Stimulated activated naive CD8-positive, alpha-beta T cell treated with anti-CD3 and anti-CD28 coated beads, Interleukin-15, Interleukin-2, amounts not matched to agents 100 ng/mL and 50 ng/mL, for 24 hours (primary cell): ENCODE data around the gene TXNRD2.

Experiments used
- H3K27ac Mint-ChIP-seq: one replicate; pipeline ENCODE4 v1.8.0; 2021; ENCODE audit warnings: mild to moderate bottlenecking, mixed read lengths
- H3K27me3 Mint-ChIP-seq: one replicate; pipeline ENCODE4 v1.8.0; 2021; ENCODE audit warnings: mixed read lengths
- H3K36me3 Mint-ChIP-seq: one replicate; pipeline ENCODE4 v1.8.0; 2021; ENCODE audit warnings: low read depth, mixed read lengths
- H3K4me1 Mint-ChIP-seq: one replicate; pipeline ENCODE4 v1.8.0; 2021; ENCODE audit warnings: low read depth, mixed read lengths
- H3K4me3 Mint-ChIP-seq: one replicate; pipeline ENCODE4 v1.8.0; 2021; ENCODE audit warnings: mild to moderate bottlenecking, mixed read lengths
- H3K9me3 Mint-ChIP-seq: one replicate; pipeline ENCODE4 v1.8.0; 2021; ENCODE audit warnings: mixed read lengths

TXNRD2 gene

GRCh38 chr22:19964701-19965386 lies 23.2 kb upstream of the TXNRD2 start:
- Mint-ChIP-seq H3K36me3 (peaks cover 11% of the 10 kb centered on the region), H3K27me3 (no peaks in the 10 kb centered on the region), H3K27ac (no peak overlapping the region), H3K4me1 (peaks cover 12% of the 10 kb centered on the region), H3K9me3 (no peaks in the 10 kb centered on the region), H3K4me3 (no peak overlapping the region)

DNA sequence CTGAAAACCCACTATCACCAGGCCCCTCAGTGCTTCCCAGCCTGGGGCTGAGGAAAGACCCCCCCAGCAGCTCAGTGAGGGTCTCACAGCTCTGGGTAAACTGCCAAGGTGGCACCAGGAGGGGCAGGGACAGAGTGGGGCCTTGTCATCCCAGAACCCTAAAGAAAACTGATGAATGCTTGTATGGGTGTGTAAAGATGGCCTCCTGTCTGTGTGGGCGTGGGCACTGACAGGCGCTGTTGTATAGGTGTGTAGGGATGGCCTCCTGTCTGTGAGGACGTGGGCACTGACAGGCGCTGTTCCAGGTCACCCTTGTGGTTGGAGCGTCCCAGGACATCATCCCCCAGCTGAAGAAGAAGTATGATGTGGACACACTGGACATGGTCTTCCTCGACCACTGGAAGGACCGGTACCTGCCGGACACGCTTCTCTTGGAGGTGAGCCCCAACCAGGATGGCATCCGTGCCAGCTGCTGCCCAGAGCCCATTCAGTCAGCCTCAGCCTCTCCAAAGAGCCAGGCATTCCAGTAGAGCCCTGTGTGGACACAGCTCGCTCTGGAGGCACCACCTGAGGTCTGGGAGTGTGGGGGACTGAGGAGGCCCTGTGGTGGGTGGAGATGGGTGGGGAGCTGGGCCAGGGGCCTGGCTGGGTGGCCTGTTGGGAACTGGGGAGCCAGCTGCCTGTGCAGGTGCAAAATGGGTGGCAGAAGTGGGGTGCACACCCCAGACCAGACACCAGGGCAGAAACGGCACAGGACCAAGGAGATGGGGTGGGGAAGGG lies 22.4 kb upstream of the TXNRD2 start:
- Mint-ChIP-seq H3K4me1 (peaks cover 15% of the 10 kb centered on the region), H3K36me3 (peaks cover 11% of the 10 kb centered on the region), H3K4me3 (no peak overlapping the region), H3K27me3 (no peaks in the 10 kb centered on the region), H3K27ac (no peak overlapping the region), H3K9me3 (no peaks in the 10 kb centered on the region)

DNA sequence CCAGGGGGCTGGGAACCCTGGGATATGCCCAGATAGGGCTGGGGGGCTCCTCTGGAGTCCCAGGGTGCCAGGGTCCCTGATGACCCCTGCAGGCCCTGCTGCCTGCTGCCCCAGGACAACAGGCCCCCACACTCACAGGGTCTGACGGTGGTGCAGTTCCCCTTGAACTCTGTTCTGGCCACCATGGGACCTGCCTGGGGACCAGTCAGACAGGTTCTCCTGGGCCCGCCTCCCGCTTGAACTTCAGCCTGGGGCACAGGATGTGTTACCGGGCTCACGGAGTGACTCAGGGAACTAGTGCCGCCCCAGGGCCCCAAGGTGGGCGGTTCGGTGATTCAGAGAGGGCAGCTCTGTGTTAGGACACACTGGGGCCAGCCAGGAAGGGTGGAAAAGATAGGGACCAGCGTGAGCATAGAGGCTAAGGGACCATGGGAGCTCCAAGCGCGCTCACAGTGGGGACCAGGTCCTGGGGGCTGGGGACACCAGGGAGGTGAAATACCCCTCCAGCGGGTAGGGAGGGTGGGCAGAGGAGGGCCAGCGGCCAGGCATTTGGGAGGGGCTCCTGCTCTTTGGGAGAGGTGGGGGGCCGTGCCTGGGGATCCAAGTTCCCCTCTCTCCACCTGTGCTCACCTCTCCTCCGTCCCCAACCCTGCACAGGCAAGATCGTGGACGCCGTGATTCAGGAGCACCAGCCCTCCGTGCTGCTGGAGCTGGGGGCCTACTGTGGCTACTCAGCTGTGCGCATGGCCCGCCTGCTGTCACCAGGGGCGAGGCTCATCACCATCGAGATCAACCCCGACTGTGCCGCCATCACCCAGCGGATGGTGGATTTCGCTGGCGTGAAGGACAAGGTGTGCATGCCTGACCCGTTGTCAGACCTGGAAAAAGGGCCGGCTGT lies 21.5 kb upstream of the TXNRD2 start:
- Mint-ChIP-seq H3K36me3 (peaks cover 11% of the 10 kb centered on the region), H3K27ac (no peak overlapping the region), H3K27me3 (no peaks in the 10 kb centered on the region), H3K4me3 (no peak overlapping the region), H3K9me3 (no peaks in the 10 kb centered on the region), H3K4me1 (peaks cover 15% of the 10 kb centered on the region)

GRCh38 chr22:19962246-19962908 lies 20.8 kb upstream of the TXNRD2 start:
- H3K9me3 Mint-ChIP-seq, result no peaks in the 10 kb centered on the region
- no peak overlapping the region for H3K27ac Mint-ChIP-seq
- no peaks in the 10 kb centered on the region for H3K27me3 Mint-ChIP-seq
- H3K4me1 Mint-ChIP-seq, result peaks cover 15% of the 10 kb centered on the region
- H3K36me3 Mint-ChIP-seq, result peaks cover 11% of the 10 kb centered on the region
- no peak overlapping the region for H3K4me3 Mint-ChIP-seq

DNA sequence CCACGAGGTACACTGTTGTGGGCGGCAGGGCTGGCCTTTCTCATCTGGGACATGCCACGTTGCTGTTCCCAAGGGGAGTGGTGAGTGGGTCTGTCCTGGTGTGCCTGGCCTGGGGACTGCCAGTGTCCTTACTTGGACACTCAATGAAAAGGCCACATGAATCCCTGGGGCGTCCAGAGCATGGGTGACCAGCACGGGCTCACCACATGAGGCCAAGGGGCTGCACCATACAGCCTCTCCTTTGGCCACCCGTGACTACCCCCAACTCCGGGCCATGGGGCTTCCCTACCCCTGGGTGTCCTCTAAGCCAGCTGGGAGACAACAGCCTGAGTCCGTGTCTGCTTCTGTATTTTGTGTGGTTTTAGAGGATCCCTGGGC lies 20.2 kb upstream of the TXNRD2 start:
- Mint-ChIP-seq H3K36me3 (peaks cover 7% of the 10 kb centered on the region), H3K27me3 (no peaks in the 10 kb centered on the region), H3K27ac (no peak overlapping the region)

DNA sequence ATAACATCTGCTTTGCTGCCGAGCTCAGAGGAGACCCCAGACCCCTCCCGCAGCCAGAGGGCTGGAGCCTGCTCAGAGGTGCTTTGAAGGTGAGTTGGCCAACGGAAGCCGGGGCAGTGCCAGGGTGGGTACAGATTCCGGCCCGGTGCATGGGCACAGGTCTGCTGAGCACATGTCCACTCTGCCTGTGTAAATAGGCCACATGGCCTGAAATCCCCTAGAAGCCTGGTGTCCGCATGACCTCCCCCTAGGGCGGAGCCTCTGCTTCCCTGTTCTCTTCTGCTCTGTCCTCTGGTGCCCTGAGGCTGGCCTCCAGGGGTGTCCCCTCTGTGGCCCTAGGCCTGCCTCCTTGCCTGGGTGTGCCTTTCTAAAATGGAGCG lies 19.6 kb upstream of the TXNRD2 start:
- peaks cover 4% of the 10 kb centered on the region for H3K36me3 Mint-ChIP-seq
- no peak overlapping the region for H3K4me3 Mint-ChIP-seq

More for the DNA sequence above, 20.2 kb upstream of the TXNRD2 start:
- H3K4me3 Mint-ChIP-seq, result no peak overlapping the region
- H3K4me1 Mint-ChIP-seq, result peaks cover 15% of the 10 kb centered on the region
- no peaks in the 10 kb centered on the region for H3K9me3 Mint-ChIP-seq

GRCh38 chr22:19960491-19961200 lies 19.0 kb upstream of the TXNRD2 start:
- Mint-ChIP-seq H3K27ac (no peak overlapping the region), H3K36me3 (peaks cover 2% of the 10 kb centered on the region), H3K9me3 (no peaks in the 10 kb centered on the region), H3K4me3 (no peak overlapping the region), H3K4me1 (peaks cover 17% of the 10 kb centered on the region), H3K27me3 (no peaks in the 10 kb centered on the region)

More for the DNA sequence above, 19.6 kb upstream of the TXNRD2 start:
- H3K27ac Mint-ChIP-seq, result no peak overlapping the region
- no peaks in the 10 kb centered on the region for H3K27me3 Mint-ChIP-seq
- peaks cover 15% of the 10 kb centered on the region for H3K4me1 Mint-ChIP-seq
- no peaks in the 10 kb centered on the region for H3K9me3 Mint-ChIP-seq

DNA sequence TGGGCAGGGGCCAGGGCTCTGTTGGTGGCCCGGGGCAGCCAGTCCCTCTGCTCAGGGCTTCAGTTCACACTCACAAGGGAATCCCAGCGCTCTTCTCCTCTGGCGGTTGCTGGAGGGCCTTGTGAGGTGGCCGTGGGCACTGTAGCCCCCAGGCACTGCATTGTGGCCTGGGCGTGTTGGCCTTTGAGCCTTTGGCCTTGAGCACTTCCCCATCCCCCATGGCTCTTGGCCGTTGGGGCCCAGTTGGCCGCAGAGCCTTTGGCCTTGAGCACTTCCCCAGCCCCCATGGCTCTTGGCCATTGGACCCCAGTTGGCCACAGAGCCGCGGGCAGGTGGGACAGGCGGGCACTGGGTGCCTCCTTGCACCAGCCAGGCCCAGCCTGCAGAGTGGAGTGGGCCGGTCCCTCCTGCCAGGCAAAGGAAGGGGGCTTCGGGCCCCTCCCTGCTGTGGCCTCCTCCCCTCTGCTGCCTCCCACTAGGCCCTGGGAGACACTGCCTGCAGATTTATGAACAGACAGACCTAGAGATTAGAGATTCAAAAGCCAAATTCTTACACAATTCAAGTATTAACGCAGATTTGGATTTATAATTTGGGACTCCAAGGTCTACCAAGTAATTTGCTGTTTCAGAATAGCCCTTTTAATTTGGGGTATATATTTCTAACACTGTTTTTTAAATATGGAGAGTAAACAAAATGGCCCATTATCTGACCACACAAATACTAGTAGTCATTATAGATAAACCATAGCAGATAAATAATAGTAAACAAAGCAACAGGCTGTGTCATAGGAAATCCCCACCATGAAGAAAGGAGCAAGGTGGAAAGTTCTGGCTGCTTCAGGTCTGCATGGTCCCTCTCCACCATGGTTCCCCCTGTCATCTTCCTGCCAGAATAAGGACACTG lies 18.2 kb upstream of the TXNRD2 start:
- Mint-ChIP-seq H3K27ac (no peak overlapping the region), H3K9me3 (no peaks in the 10 kb centered on the region), H3K4me3 (no peak overlapping the region), H3K36me3 (peaks cover 6% of the 10 kb centered on the region), H3K4me1 (peaks cover 22% of the 10 kb centered on the region), H3K27me3 (no peaks in the 10 kb centered on the region)

DNA sequence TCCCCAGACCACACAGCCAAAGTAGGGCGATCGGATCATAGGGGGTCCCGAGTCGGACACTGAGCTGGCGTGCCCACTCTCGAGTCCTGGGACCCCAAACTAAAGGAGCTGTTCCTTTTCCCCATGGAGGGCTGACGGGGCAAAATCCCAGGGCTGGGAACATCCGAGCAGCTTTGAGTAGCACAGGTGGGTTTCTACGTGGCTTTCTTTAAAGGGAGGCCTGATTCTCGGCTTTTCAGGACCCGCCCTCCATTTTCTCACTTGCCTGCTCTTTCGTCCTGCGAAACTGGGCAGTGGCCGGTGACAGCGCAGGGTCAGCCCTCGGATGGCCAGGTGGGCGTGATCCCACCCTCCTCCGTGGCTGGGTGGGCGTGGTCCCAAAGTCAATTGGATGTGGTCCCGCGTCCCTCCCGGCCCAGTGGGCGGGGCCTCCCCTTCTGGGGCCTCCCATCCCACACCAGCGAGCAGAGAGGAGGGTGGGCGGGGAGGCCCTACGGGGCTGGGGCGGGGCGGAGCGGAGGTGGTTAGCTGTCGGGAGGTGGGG lies 17.5 kb upstream of the TXNRD2 start:
- H3K9me3 Mint-ChIP-seq, result no peaks in the 10 kb centered on the region
- no peak overlapping the region for H3K27ac Mint-ChIP-seq
- H3K4me1 Mint-ChIP-seq, result peaks cover 22% of the 10 kb centered on the region
- no peaks in the 10 kb centered on the region for H3K27me3 Mint-ChIP-seq
- H3K4me3 Mint-ChIP-seq, result no peak overlapping the region
- H3K36me3 Mint-ChIP-seq, result peaks cover 6% of the 10 kb centered on the region

DNA sequence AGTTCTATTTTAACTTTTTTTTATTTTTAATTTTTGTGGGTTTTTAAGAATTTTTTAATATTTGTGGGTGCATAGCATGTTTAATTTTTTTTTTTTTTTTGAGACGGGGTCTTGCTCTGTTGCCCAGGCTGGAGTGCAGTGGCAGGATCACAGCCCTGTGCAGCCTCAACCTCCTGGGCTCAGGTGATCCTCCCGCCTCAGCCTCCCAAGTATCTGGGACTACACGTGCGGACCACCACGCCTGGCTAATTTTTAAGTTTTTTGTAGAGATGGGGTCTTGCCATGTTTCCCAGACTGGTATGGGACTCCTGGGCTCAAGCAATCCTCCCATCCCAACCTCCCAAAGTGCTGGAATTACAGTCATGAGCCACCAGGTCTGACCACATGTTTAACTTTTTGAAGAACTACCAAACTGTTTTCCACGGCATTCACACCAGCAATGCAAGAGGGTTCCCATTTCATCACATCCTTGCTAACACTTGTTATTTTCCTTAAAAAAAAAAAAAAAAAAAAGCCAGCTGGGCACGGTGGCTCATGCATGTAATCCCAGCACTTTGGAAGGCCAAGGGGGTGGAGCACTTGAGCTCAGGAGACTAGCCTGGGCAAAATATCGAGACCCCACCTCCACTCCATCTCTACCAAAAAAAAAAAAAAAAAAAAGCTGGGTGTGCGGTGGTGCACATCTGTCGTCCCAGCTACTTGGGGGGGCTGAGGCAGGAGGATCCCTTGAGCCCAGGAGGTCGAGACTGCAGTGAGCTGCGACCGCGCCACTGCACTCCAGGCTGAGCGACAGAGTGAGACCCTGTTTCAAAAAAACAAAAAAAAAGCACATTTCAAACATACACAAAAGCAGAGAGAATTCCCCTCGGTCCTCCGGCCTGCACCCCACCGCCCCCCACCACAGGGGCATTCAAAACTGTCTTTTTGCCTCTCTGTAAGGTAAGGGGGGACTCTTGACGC lies 16.7 kb upstream of the TXNRD2 start:
- Mint-ChIP-seq H3K4me1 (peaks cover 22% of the 10 kb centered on the region), H3K27ac (no peak overlapping the region), H3K9me3 (no peaks in the 10 kb centered on the region), H3K27me3 (no peaks in the 10 kb centered on the region), H3K4me3 (no peak overlapping the region), H3K36me3 (peaks cover 6% of the 10 kb centered on the region)

- H3K27ac Mint-ChIP-seq, result no peak overlapping the region
- H3K4me3 Mint-ChIP-seq, result no peak overlapping the region
- H3K4me1 Mint-ChIP-seq, result peaks cover 19% of the 10 kb centered on the region
- H3K36me3 Mint-ChIP-seq, result peaks cover 6% of the 10 kb centered on the region
- H3K9me3 Mint-ChIP-seq, result no peaks in the 10 kb centered on the region
- no peaks in the 10 kb centered on the region for H3K27me3 Mint-ChIP-seq
Observed at GRCh38 chr22:19957445-19957844, 15.8 kb upstream of the TXNRD2 start.
